ENCODE data around the gene ZNRF3. TPM values are rescaled to one million over a fixed set of nuclear protein-coding genes. Genes with fewer than 3 reads are reported as not detected.

ZNRF3 gene
- total and polyA plus RNA-seq, 2 experiments from 2014 or later = 0.56 to 3.9 TPM

DNA sequence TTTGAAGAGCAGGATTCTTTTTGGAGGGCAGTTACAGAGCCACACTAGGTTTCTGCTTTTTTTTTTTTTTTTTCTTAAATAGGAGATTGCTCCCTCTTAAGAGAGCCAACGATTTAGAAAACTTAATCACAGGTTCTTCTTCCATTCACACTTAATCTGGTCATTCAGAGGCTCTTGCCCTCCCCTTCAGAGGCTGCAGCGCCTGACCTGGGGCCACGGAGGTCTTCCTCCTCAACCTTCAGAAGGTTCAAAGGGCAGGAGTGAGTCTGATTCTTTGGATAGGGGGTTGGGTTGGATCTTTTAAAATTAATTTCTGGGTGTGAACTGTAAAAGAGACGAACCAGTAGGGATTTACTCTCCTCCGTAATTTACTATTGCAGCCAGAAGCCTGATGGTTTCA is 57.1 kb downstream of the ZNRF3 start:
- H3K9ac ChIP-seq = no peak overlapping the region
- H3K9me2 ChIP-seq (ENCODE audit: insufficient read depth) = no peaks in the 10 kb centered on the region
- no peaks in the 10 kb centered on the region for H3K4me1 ChIP-seq (ENCODE audit: insufficient read depth)
- H3K9me3 ChIP-seq (ENCODE audit: low read depth) = no peaks in the 10 kb centered on the region
- WGBS, 2 experiments (ENCODE audit: low coverage in 1 of 2, low lambda C conversion rate in 2 of 2, missing lambda C conversion rate in 2 of 2) = 70 to 72% methylated on average over 5 of the region's 5 CpGs
- in situ Hi-C loops (cut with MboI) = no loop called here
- H4K20me1 ChIP-seq (ENCODE audit: insufficient read depth) = 0 out of 2 replicates have a peak, but pooled peaks cover 3% of the 10 kb centered on the region
- H3K4me2 ChIP-seq (ENCODE audit: unreplicated experiment) = no peak overlapping the region
- H2AFZ ChIP-seq = no peak overlapping the region
- H3K79me2 ChIP-seq (ENCODE audit: insufficient read depth) = no peaks in the 10 kb centered on the region
- DNase-seq = no peak
- TF ChIP-seq EZH2phosphoT487 (IDR thresholded peaks at IDR 0.05; ENCODE audit: insufficient read depth, low read depth) (no peak), EZH2 (IDR thresholded peaks at IDR 0.05; ENCODE audit: insufficient read depth, poor library complexity, severe bottlenecking) (no peak)
- H3K27ac ChIP-seq = no peak overlapping the region
- no peak overlapping the region for H3K4me3 ChIP-seq
- H3K27me3 ChIP-seq (replicated peaks; ENCODE audit: insufficient read depth) = no peaks in the 10 kb centered on the region
- no peaks in the 10 kb centered on the region for H3F3A ChIP-seq (ENCODE audit: insufficient read depth)
- H3K36me3 ChIP-seq (ENCODE audit: low read depth) = no peaks in the 10 kb centered on the region

DNA sequence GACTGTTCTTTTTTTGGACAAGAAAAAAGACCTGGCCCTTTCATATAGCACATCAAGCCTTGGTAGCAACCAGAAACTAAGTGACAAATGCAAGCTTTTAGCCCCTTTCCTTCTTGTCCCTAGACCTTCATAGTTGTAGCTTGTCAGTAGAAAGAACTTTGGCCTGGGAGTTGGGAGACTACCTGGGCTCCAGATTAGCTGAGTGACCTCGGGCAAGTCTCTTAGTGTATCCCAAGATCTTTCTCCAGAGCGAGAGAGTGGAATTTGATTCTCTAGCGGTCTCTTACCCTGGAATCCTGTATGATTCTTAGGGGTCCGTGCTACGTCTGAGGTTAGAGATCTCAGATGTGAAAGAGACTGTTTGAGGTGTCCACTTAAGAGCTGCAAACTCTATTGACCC is 59.0 kb downstream of the ZNRF3 start:
- Histone ChIP-seq H3K9me3 (ENCODE audit: low read depth) (no peaks in the 10 kb centered on the region), H3K9me2 (ENCODE audit: insufficient read depth) (no peaks in the 10 kb centered on the region), H2AFZ (no peak overlapping the region), H4K20me1 (ENCODE audit: insufficient read depth) (0 out of 2 replicates have a peak, but pooled peaks cover 3% of the 10 kb centered on the region), H3K4me3 (no peak overlapping the region), H3F3A (ENCODE audit: insufficient read depth) (no peaks in the 10 kb centered on the region), H3K27ac (no peak overlapping the region), H3K79me2 (ENCODE audit: insufficient read depth) (no peaks in the 10 kb centered on the region), H3K36me3 (ENCODE audit: low read depth) (no peaks in the 10 kb centered on the region), H3K9ac (no peak overlapping the region), H3K27me3 (replicated peaks; ENCODE audit: insufficient read depth) (no peaks in the 10 kb centered on the region), H3K4me1 (ENCODE audit: insufficient read depth) (no peaks in the 10 kb centered on the region), H3K4me2 (ENCODE audit: unreplicated experiment) (no peak overlapping the region)
- 92 to 99% methylated on average over 5 of the region's 5 CpGs for WGBS, 2 experiments (ENCODE audit: low coverage in 1 of 2, low lambda C conversion rate in 2 of 2, missing lambda C conversion rate in 2 of 2)
- in situ Hi-C loops (cut with MboI) = no loop called here
- no peak for DNase-seq
- no peak for TF ChIP-seq EZH2 (IDR thresholded peaks at IDR 0.05; ENCODE audit: insufficient read depth, poor library complexity, severe bottlenecking)
- no peak for TF ChIP-seq EZH2phosphoT487 (IDR thresholded peaks at IDR 0.05; ENCODE audit: insufficient read depth, low read depth)

DNA sequence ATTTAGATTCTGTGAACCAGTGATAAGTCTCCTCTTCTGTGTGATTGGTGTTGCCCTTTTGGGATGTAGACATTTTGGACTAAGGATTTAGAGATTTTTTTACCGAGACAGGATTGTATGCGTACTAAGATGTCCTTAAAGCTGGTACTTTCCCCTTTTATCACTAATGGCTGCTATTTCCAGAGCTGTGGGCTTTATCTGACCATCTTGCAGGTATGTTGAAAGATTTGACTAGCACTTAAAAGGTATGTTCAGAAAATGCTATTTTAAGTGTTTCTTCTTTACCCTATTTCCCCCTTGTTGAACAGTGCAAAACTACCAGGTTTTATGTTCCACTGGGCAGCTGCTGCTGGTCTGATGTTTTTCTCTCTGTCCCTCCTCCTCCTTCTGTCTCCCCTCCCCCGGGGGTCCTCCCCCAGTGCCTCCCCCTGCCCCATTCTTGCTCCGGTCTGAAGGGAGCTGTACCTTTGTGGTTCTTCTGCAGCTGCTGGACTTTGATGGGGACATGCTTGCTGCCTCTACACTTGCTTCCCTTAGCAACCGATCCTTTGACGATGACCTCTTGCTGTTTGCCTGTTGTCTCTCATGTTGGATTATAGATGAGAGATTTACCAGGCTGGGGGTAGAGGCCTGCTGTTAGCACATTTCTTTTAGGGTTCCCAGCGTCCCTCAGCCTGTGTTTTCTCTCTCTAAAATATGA is 59.6 kb downstream of the ZNRF3 start:
- H3K4me3 ChIP-seq = no peak overlapping the region
- no peak overlapping the region for H2AFZ ChIP-seq
- H3K27ac ChIP-seq = no peak overlapping the region
- no peaks in the 10 kb centered on the region for H3K27me3 ChIP-seq (replicated peaks; ENCODE audit: insufficient read depth)
- no peaks in the 10 kb centered on the region for H3K9me2 ChIP-seq (ENCODE audit: insufficient read depth)
- TF ChIP-seq EZH2phosphoT487 (IDR thresholded peaks at IDR 0.05; ENCODE audit: insufficient read depth, low read depth) = no peak
- no peak for TF ChIP-seq EZH2 (IDR thresholded peaks at IDR 0.05; ENCODE audit: insufficient read depth, poor library complexity, severe bottlenecking)
- no peaks in the 10 kb centered on the region for H3F3A ChIP-seq (ENCODE audit: insufficient read depth)
- 79 to 84% methylated on average over 6 to 7 of the region's 7 CpGs for WGBS, 2 experiments (ENCODE audit: low coverage in 1 of 2, low lambda C conversion rate in 2 of 2, missing lambda C conversion rate in 2 of 2)
- no peak overlapping the region for H3K9ac ChIP-seq
- H3K4me2 ChIP-seq (ENCODE audit: unreplicated experiment) = no peak overlapping the region
- no peaks in the 10 kb centered on the region for H3K4me1 ChIP-seq (ENCODE audit: insufficient read depth)
- H3K79me2 ChIP-seq (ENCODE audit: insufficient read depth) = no peaks in the 10 kb centered on the region
- no peak for DNase-seq
- H3K9me3 ChIP-seq (ENCODE audit: low read depth) = no peaks in the 10 kb centered on the region
- 0 out of 2 replicates have a peak, but pooled peaks cover 3% of the 10 kb centered on the region for H4K20me1 ChIP-seq (ENCODE audit: insufficient read depth)
- in situ Hi-C loops (cut with MboI) = no loop called here
- H3K36me3 ChIP-seq (ENCODE audit: low read depth) = no peaks in the 10 kb centered on the region

DNA sequence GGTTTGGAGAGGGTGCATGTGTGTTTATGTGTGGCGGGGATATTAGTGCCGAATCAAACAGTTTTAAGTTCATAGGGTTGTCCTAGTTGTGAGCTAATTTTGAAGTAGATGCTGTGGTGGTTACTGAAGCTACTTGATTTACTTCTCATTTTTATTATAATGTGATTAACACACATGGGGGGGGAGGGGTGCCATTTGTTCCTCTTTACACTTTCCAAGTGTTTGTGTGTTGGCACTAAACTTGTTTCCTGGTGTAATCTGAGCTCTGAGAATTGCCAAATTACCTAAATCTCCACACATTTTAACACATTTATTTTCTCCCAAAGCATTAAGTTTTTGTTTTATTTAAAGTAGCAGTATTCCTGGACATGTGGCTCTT is 60.1 kb downstream of the ZNRF3 start:
- Histone ChIP-seq H4K20me1 (ENCODE audit: insufficient read depth) (0 out of 2 replicates have a peak, but pooled peaks cover 3% of the 10 kb centered on the region), H3K27me3 (replicated peaks; ENCODE audit: insufficient read depth) (no peaks in the 10 kb centered on the region), H2AFZ (no peak overlapping the region), H3K36me3 (ENCODE audit: low read depth) (no peaks in the 10 kb centered on the region), H3K9me2 (ENCODE audit: insufficient read depth) (no peaks in the 10 kb centered on the region), H3K27ac (no peak overlapping the region), H3K79me2 (ENCODE audit: insufficient read depth) (no peaks in the 10 kb centered on the region), H3K4me1 (ENCODE audit: insufficient read depth) (no peaks in the 10 kb centered on the region), H3K9ac (no peak overlapping the region), H3K4me3 (no peak overlapping the region), H3F3A (ENCODE audit: insufficient read depth) (no peaks in the 10 kb centered on the region), H3K4me2 (ENCODE audit: unreplicated experiment) (no peak overlapping the region), H3K9me3 (ENCODE audit: low read depth) (no peaks in the 10 kb centered on the region)
- no peak for DNase-seq
- WGBS, 2 experiments (ENCODE audit: low coverage in 1 of 2, low lambda C conversion rate in 2 of 2, missing lambda C conversion rate in 2 of 2) = 84 to 85% methylated on average over 2 of the region's 2 CpGs
- no peak for TF ChIP-seq EZH2phosphoT487 (IDR thresholded peaks at IDR 0.05; ENCODE audit: insufficient read depth, low read depth)
- no peak for TF ChIP-seq EZH2 (IDR thresholded peaks at IDR 0.05; ENCODE audit: insufficient read depth, poor library complexity, severe bottlenecking)
- in situ Hi-C loops (cut with MboI) = no loop called here
